Transverse colon (tissue), 4 donors: ENCODE data around the gene DENND1B.

ENCODE experiments used
- EP300 ChIP-seq: sonication (generic); formaldehyde crosslinking; IDR thresholded peaks from one replicate; pipeline ENCODE4 v1.6.1; 2017; ENCODE audit warnings: antibody characterized with exemption, low read depth
- POLR2A ChIP-seq: fragments of 450-650 bp; IDR thresholded peaks from one replicate; pipeline ENCODE4 v1.6.1; 2016; ENCODE audit warnings: antibody characterized with exemption, mild to moderate bottlenecking, moderate library complexity
- POLR2AphosphoS5 ChIP-seq, 3 donors: sonication (generic); formaldehyde crosslinking; IDR thresholded peaks; one replicate each; pipeline ENCODE4 v1.6.1; 2016; ENCODE audit warnings: antibody characterized with exemption in 3 of 3
- TF ChIP-seq, protein P1 (sequence below), 5 experiments: fragments of 200-600 bp in 3 of 5; fragments of 450-650 bp in 2 of 5; sonication (generic) in 3 of 5; IDR thresholded peaks; 1 replicate in 2 of 5; 2 replicates in 3 of 5; pipeline ENCODE4 v1.5.1; 2016 to 2017; ENCODE audit warnings: antibody characterized with exemption in 5 of 5, inconsistent platforms in 3 of 5, mild to moderate bottlenecking in 2 of 5, moderate library complexity in 1 of 5

DNA sequence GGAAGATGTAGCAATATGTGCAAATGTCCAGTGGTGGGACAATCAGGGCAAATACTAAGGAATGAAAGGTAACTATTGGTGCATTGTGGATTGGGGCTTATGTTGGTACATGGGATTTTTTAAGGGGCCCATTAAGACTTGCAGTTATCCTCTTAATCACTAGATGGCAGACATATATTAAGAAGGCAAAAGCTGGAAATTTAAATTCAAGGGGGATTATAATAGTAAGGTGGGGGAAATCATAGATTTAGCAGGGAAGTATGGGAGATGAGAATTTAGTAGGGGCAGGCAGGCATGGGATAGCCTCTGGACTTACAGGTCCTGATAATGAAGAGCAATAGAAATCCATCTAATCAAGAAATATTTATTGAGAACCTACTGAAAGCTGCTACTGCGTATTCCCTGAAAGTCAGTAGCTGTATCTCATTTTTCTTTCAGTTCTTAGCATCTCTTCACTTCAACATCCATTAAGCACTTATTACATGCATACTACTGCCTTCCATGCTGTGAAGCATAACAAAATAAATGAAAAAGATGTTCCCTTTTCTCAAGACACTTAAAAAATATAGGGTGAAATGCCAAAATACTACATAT is 255.4 kb downstream of the DENND1B start:
- TF ChIP-seq, protein P1, sequence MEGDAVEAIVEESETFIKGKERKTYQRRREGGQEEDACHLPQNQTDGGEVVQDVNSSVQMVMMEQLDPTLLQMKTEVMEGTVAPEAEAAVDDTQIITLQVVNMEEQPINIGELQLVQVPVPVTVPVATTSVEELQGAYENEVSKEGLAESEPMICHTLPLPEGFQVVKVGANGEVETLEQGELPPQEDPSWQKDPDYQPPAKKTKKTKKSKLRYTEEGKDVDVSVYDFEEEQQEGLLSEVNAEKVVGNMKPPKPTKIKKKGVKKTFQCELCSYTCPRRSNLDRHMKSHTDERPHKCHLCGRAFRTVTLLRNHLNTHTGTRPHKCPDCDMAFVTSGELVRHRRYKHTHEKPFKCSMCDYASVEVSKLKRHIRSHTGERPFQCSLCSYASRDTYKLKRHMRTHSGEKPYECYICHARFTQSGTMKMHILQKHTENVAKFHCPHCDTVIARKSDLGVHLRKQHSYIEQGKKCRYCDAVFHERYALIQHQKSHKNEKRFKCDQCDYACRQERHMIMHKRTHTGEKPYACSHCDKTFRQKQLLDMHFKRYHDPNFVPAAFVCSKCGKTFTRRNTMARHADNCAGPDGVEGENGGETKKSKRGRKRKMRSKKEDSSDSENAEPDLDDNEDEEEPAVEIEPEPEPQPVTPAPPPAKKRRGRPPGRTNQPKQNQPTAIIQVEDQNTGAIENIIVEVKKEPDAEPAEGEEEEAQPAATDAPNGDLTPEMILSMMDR (IDR thresholded peaks at IDR 0.05), result no peak
- TF ChIP-seq POLR2AphosphoS5 (IDR thresholded peaks at IDR 0.05), result no peak
- TF ChIP-seq POLR2A, result no peak
- TF ChIP-seq EP300, result no peak
